NCI-H2029 treated with DMSO at 0.1 percent for 48 hours (cell line): ENCODE data around the gene UGT1A6.
"Not testable (repeated sequence)": the region's sequence is repeated elsewhere in the genome, so short reads cannot be mapped to it uniquely, and the experiment has no call there.

Source experiments
- DNase-seq: peaks from one replicate; lab custom pipeline; 2025; lab: John Stamatoyannopoulos, UW

UGT1A6 gene

DNA sequence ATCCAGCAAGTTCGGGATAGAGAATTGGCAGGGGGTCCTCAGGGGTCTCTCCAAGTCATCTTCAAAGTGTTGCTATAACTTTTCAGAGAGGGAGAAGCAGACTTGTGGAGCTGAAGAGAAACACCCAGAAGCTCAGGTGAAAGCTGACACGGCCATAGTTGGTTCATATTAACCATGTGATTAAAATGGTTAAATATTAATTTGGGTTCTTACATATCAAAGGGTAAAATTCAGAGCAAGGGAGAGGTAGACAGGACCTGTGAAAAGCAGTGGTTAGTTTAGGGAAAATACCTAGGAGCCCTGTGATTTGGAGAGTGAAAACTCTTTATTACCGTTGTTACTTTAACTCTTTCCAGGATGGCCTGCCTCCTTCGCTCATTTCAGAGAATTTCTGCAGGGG lies at the start of gene UGT1A6:
TSS of gene UGT1A6 (plus strand) at position 243 of the 400 bp plus-strand sequence. CDS start at position 358, 115 bp downstream.
- DNase-seq, result no peak

DNA sequence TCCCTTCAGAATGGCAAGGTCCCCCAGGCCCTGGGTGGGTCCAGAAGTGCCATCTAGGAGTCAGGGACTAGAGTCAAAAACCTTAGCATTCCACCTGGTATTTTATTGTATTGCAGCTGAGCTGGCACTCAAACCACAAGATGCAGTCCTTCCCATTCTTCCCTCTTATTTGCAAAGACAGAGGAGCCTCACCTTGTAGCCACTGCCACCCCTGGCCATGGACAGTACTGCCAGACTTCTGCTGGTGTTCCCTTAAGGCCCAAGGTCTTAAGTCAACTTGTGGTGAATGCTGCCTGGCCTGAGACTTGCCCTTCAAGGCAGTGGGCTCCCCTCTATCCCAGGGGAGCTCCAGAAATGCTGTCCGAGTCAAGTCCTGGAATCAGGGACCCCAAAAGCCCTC lies 49.6 kb upstream of the UGT1A6 start:
- no peak for DNase-seq

DNA sequence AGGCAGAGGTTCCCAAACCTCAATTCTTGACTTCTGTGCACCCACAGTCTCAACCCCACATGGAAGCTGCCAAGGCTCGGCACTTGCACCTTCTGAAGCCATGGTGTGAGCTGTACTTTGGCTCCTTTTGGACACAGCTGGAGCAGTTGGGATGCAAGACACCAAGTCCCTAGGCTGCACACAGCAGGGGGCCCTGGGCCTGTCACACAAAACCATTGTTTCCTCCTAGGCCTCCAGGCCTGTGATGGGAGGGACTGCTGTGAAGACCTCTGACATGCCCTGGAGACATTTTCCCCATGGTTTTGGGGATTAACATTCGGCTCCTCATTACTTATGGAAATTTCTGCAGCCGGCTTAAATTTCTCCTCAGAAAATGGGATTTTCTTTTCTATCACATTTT lies 46.7 kb upstream of the UGT1A6 start:
- DNase-seq, result not testable (repeated sequence)

GRCh38 chr2:233650981-233651380 lies 41.7 kb upstream of the UGT1A6 start:
- no peak for DNase-seq

DNA sequence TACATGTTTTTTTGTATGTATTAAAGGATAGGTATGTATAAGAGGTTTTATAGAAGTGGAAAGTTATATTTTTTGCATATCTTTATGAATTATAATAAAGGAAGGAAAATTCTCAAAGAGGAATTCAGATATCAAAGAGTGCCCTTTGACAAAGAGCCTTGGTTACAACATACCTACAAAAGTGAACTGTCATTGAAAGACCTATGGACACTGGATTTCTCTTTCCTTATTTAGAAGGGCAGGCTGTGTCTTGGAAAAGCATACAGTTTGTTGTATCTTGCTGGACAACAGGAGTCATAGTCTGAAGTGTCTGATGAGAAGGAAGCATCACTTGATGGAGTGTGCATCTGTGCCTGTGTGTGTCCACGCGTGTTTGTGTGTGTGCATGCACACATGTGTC lies 41.3 kb upstream of the UGT1A6 start:
- DNase-seq, result no peak

DNA sequence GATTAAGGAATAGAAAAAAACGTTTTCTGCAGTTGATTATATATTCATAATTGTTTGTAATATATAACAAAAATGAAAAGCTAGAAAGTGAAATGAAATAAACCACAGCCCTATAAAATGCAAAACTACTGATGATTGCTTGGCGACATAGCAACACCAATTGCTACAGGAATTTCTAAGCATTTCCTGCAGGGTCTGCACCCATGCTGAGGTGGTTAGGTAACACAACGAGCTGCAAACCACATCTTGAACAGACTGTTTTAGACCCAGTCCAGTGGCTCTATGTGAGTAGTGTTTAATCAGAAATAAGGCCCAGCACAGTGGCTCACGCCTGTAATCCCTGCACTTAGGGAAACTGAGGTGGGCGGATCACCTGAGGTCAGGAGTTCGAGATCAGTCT lies 38.2 kb upstream of the UGT1A6 start:
- no peak for DNase-seq

GRCh38 chr2:233655043-233655442 lies 37.6 kb upstream of the UGT1A6 start:
- no peak for DNase-seq

- DNase-seq, result not testable (repeated sequence)
These were observed 36.7 kb upstream of the UGT1A6 start for GRCh38 chr2:233655943-233656342.

- DNase-seq, result no peak
These were observed 36.2 kb upstream of the UGT1A6 start for GRCh38 chr2:233656443-233656842.

GRCh38 chr2:233658610-233659009 lies 34.1 kb upstream of the UGT1A6 start:
- DNase-seq, result no peak

DNA sequence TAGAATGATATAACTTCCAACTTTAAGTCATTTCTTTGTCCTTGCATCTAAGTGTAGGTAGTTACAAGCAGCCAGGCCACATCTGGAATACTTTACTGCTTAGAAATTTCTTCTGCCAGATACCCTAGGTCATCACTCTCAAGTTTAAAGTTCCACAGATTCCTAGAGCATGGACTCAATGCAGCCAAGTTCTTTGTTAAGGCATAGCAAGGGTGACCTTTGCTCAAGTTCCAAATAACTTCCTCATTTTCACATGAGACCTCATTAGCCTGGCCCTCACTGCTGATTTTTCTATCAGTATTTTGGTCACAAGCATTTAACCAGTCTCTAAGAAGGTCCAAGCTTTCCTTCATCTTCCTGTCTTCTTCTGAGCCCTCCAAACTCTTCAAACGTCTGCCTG lies 28.8 kb upstream of the UGT1A6 start:
- no peak for DNase-seq

- no peak for DNase-seq
These were observed 24.0 kb upstream of the UGT1A6 start for GRCh38 chr2:233668605-233669260.

DNA sequence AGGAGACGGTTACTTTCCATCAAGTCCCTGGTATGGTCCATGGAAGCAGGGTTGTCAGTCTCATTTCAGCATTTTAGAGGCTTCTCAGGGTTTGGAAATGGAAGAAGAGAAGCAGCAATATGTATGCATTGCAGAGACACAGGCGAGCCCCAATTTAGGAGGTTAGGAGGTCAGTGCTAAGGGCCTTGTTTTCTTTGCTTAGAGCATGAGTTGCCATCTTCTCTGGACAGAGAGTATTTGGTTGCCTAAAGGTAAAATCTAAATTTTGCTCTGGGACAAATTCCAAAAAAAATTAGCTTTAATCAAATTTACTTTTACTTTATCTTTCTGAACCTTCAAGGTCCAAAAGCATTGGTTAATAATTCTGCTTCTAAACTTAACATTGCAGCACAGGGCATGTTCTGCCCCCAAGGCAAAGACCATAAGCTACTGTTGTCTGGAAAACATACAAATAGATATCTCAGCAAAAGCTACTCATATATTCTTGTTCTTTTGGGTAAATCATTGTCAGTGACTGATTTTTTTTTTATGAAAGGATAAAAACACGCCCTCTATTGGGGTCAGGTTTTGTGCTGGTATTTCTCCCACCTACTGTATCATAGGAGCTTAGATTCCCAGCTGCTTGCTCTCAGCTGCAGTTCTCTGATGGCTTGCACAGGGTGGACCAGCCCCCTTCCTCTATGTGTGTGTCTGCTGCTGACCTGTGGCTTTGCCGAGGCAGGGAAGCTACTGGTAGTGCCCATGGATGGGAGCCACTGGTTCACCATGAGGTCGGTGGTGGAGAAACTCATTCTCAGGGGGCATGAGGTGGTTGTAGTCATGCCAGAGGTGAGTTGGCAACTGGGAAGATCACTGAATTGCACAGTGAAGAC lies 21.2 kb upstream of the UGT1A6 start, which contains the start of gene UGT1A9:
TSS of gene UGT1A9 (plus strand) at position 609 of the 872 bp plus-strand sequence. CDS start at position 646, 37 bp downstream.
- DNase-seq, result no peak

DNA sequence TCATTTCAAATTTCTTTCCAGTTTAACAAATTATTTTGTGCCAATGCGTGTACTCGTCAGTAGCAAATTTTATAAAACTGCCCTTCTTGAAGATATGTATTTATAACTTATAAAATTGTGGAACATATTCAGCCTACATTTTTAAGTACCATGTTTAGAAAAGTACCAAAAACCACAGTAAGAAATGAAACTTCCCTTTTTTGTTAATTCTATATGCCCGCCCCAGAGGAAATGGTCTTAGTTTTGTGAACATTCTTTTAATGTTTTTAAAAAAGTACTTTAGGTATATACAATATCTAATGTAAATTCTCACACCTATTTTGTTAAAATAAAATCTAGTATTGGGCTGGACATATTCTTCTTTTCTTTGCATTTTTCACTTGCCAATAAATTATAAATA lies 19.8 kb upstream of the UGT1A6 start:
- DNase-seq, result no peak

DNA sequence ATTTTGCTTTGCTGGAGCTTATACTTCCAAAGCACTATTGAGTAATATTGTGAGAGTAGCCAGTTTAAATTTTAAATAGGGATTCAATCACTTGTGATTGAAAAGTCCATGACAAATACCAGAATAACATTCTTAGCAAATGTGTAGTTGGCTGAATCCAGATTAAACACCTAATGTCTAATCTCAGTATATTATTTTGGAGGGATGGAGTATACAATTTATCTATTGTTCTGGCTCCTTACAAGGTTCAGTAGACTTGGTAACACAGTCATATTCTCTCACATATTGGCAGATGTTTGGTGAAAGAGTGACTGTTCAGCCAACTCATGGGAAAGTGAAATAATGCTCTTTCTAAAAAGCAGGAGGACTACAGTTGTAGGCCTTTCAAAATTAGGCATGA lies 18.8 kb upstream of the UGT1A6 start:
- no peak for DNase-seq

DNA sequence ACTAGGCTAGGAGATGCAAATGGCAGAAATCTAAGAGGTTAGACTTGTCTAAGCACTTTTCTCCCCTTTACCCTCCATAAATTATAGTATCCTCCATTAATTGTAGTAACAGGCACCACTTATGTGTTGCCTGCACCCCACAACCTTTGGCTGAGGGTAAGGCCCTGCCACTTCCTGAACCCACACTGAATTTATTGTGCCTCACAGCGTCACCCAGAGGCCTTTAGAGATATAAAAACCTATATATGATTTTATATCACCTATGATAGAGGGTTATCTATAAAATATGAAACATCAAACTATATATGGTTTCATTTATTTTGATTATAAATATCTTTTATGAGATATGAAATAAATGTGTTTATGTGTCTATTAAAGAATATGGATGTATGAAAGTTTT lies 18.4 kb upstream of the UGT1A6 start:
- no peak for DNase-seq

- DNase-seq, result no peak
These were observed 17.7 kb upstream of the UGT1A6 start for GRCh38 chr2:233674995-233675394.

- no peak for DNase-seq
These were observed 16.6 kb upstream of the UGT1A6 start for GRCh38 chr2:233676046-233676445.

DNA sequence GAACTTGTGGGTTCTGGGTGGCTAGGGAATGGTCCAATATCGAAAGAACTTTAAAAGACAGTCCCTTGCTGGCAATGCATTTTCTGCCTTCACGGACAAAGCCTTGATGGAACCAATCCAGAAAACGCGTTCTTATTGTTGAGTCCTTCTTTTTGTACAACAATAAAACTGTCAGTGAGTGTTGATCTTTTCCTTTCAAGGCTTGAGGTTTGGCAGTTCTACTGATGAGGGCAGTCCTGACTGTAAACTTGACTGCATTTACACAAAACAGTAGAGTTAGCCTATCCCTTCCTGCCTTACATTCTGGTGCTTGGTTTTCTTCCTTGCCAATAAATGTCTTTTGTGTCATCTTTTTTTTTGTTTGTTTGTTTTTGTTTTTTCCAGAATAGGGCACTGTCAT lies 13.5 kb upstream of the UGT1A6 start:
- no peak for DNase-seq

DNA sequence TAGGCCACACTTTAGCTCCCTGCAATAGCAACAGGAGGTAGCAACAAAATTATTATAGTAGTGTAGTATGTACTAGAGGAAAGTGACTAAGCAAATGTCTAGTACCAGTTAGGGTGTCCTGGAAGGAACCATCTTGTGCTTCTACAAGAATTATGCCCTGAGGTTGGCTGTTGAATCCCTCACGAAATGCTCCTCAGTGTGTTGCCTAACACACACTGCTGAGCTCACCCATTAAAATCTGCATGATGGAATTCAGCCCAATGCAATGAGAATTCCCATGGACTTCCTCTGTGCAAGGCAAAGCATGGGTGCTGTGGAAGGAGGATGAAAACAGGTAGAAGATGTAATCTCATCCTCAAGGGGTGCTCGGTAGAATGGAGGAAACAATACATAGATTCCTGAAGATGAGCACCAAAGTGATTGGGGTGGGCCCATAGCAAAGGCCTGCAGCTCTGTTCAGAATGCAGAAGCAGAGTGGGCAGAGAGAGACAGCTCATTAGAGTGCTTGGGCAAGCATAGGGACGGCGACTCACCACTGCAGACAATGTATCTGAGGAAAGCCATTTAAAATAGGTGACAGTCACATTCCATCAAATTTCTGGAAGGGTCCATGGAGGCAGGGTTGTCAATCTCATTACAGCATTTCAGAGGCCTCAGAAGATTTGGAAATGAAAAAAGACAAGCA lies 12.2 kb upstream of the UGT1A6 start:
- no peak for DNase-seq

- DNase-seq, result no peak
These were observed 11.1 kb upstream of the UGT1A6 start, which contains the start of gene UGT1A7 for GRCh38 chr2:233681521-233682099. UGT1A7 (plus strand) TSS chr2:233681901; CDS start chr2:233681938, 37 bp downstream.

- no peak for DNase-seq
These were observed 8.1 kb upstream of the UGT1A6 start for GRCh38 chr2:233684640-233685039.
